B cell (primary cell): ENCODE results near the gene CWF19L1. TPM values are rescaled to one million over a fixed set of nuclear protein-coding genes. Genes with fewer than 3 reads are reported as not detected.

Experiments
- ATAC-seq: fragments of 200-7000 bp; cut with Tn5 transposase; one replicate; pipeline ENCODE4 v1.10.0; 2021; ENCODE audit warnings: low read depth, mild to moderate bottlenecking, moderate number of reproducible peaks, moderate library complexity
- CTCF ChIA-PET: fragments of 350-600 bp; sonication (Branson Sonifier 250); formaldehyde crosslinking; loops from one replicate; lab custom pipeline; 2021; ENCODE audit warnings: antibody characterized with exemption, inconsistent platforms; lab: Charles Lee
- POLR2A ChIA-PET: fragments of 350-600 bp; sonication (Branson Sonifier 250); formaldehyde crosslinking; loops from one replicate; lab custom pipeline; 2021; ENCODE audit warnings: antibody characterized with exemption; lab: Charles Lee
- DNase-seq: peaks from one replicate; pipeline ENCODE4 v3.0.0; 2013
- H2AFZ ChIP-seq: 2 replicates; pipeline ENCODE4 v1.6.1; 2012; ENCODE audit warnings: mild to moderate bottlenecking, low read depth, low read length; ENCODE audit not compliant: insufficient read depth, poor library complexity, severe bottlenecking
- H3K27ac ChIP-seq, 2 donors: 1 replicate in 1 of 2; 2 replicates in 1 of 2; pipeline ENCODE4 v1.5.1; 2012 to 2013; ENCODE audit warnings: low read length in 2 of 2, mild to moderate bottlenecking in 2 of 2, moderate library complexity in 1 of 2
- H3K27me3 ChIP-seq, 4 experiments: fragments of 200-600 bp in 1 of 4; sonication (generic) in 1 of 4; replicated peaks in 1 of 4; 1 replicate in 2 of 4; 2 replicates in 2 of 4; pipeline versions ENCODE4 v1.6.1 to v1.7.0; 2013 to 2016; ENCODE audit warnings: low read length in 3 of 4, mild to moderate bottlenecking in 2 of 4, mixed read lengths in 1 of 4, moderate library complexity in 1 of 4; ENCODE audit not compliant: insufficient read depth in 4 of 4, control insufficient read depth in 3 of 4; ENCODE audit errors: control extremely low read depth in 1 of 4
- H3K36me3 ChIP-seq, 2 experiments: replicated peaks in 1 of 2; 1 replicate in 1 of 2; 2 replicates in 1 of 2; pipeline versions ENCODE4 v1.6.1 to v1.7.1; 2013; ENCODE audit warnings: low read length in 1 of 2; ENCODE audit not compliant: insufficient read depth in 2 of 2, control insufficient read depth in 1 of 2; ENCODE audit errors: control extremely low read depth in 1 of 2, extremely low read depth in 1 of 2
- H3K4me1 ChIP-seq, 2 donors: fragments of 200-600 bp in 1 of 2; sonication (generic) in 1 of 2; 1 replicate in 1 of 2; 2 replicates in 1 of 2; pipeline versions ENCODE4 v1.5.1 to v1.6.1; 2013 to 2017; ENCODE audit warnings: low read length in 2 of 2; ENCODE audit not compliant: control insufficient read depth in 2 of 2, insufficient read depth in 2 of 2
- H3K4me2 ChIP-seq: replicated peaks from 2 replicates; pipeline ENCODE3; 2012; ENCODE audit warnings: mild to moderate bottlenecking, low read depth, low read length; ENCODE audit not compliant: poor library complexity, severe bottlenecking
- H3K4me3 ChIP-seq, 5 experiments: fragments of 200-600 bp in 1 of 5; sonication (generic) in 1 of 5; 1 replicate in 3 of 5; 2 replicates in 2 of 5; pipeline versions ENCODE4 v1.5.1 to v1.7.0; 2011 to 2016; ENCODE audit warnings: low read length in 4 of 5, mild to moderate bottlenecking in 4 of 5, low read depth in 2 of 5, control low read depth in 1 of 5, moderate library complexity in 1 of 5; ENCODE audit not compliant: insufficient read depth in 1 of 5; ENCODE audit errors: control extremely low read depth in 1 of 5, extremely low read depth in 1 of 5
- H3K79me2 ChIP-seq: fragments of 200-600 bp; sonication (generic); one replicate; pipeline ENCODE4 v1.6.0; 2016; ENCODE audit warnings: low read length; ENCODE audit not compliant: control insufficient read depth, insufficient read depth
- H3K9ac ChIP-seq: fragments of 200-600 bp; sonication (generic); 2 replicates; pipeline ENCODE4 v1.6.1; 2017; ENCODE audit warnings: mild to moderate bottlenecking, low read length, moderate library complexity
- H3K9me3 ChIP-seq, 3 donors: one replicate each; pipeline versions ENCODE4 v1.6.1 to v1.7.1; 2013; ENCODE audit warnings: low read length in 2 of 3; ENCODE audit not compliant: control insufficient read depth in 2 of 3, insufficient read depth in 1 of 3; ENCODE audit errors: control extremely low read depth in 1 of 3
- H4K20me1 ChIP-seq: 2 replicates; pipeline ENCODE4 v1.6.0; 2012; ENCODE audit warnings: mild to moderate bottlenecking, low read length; ENCODE audit not compliant: insufficient read depth, control insufficient read depth, poor library complexity, severe bottlenecking
- H3K27ac Mint-ChIP-seq: one replicate; pipeline ENCODE4 v1.8.0; 2021; ENCODE audit warnings: mixed read lengths
- H3K27me3 Mint-ChIP-seq: one replicate; pipeline ENCODE4 v1.8.0; 2021; ENCODE audit warnings: mixed read lengths
- H3K4me1 Mint-ChIP-seq: one replicate; pipeline ENCODE4 v1.8.0; 2021; ENCODE audit warnings: mixed read lengths
- H3K4me3 Mint-ChIP-seq: one replicate; pipeline ENCODE4 v1.8.0; 2021; ENCODE audit warnings: mixed read lengths
- H3K9me3 Mint-ChIP-seq: one replicate; pipeline ENCODE4 v1.8.0; 2022; ENCODE audit warnings: mixed read lengths; ENCODE audit not compliant: insufficient read depth
- EZH2 ChIP-seq: IDR thresholded peaks from 2 replicates; pipeline ENCODE4 v1.6.1; 2012; ENCODE audit warnings: borderline replicate concordance, low read depth, mild to moderate bottlenecking, moderate library complexity, low read length; ENCODE audit not compliant: insufficient read depth, poor library complexity, severe bottlenecking
- WGBS: methylation state at CpG from one replicate; pipeline ENCODE4 v1.1.5; 2013; ENCODE audit warnings: missing lambda C conversion rate; ENCODE audit not compliant: insufficient coverage; 5-methylcytosine and 5-hydroxymethylcytosine counted together
- intact Hi-C: fragments of 100-400 bp; cut with micrococcal nuclease; formaldehyde crosslinking; loops from one replicate; pipeline ENCODE4 v1.10.0; 2022
- polyA plus RNA-seq: library from polyadenylated mRNA; depleted of rRNA; stranded (reverse); fragments of >200 nt; gene quantifications from 2 replicates; pipeline ENCODE4 v1.2.3, GENCODE V29; 2012
- total RNA-seq, 2 donors: library from RNA; stranded (reverse); fragments of 120-200 nt in 1 of 2; gene quantifications; 1 replicate in 1 of 2; 2 replicates in 1 of 2; pipeline versions ENCODE4 v1.2.3 to v1.2.4, GENCODE V29; 2013 to 2022
- TF ChIP-seq, protein P1 (sequence below): fragments of 200-600 bp; IDR thresholded peaks from one replicate; pipeline ENCODE4 v1.8.0; 2022; ENCODE audit warnings: antibody characterized with exemption, mild to moderate bottlenecking

Gene CWF19L1
- total and polyA plus RNA-seq, 2 donors (not counting 1 experiment from before 2014, with no cell fraction given) = 24.1 to 48.3 TPM

DNA sequence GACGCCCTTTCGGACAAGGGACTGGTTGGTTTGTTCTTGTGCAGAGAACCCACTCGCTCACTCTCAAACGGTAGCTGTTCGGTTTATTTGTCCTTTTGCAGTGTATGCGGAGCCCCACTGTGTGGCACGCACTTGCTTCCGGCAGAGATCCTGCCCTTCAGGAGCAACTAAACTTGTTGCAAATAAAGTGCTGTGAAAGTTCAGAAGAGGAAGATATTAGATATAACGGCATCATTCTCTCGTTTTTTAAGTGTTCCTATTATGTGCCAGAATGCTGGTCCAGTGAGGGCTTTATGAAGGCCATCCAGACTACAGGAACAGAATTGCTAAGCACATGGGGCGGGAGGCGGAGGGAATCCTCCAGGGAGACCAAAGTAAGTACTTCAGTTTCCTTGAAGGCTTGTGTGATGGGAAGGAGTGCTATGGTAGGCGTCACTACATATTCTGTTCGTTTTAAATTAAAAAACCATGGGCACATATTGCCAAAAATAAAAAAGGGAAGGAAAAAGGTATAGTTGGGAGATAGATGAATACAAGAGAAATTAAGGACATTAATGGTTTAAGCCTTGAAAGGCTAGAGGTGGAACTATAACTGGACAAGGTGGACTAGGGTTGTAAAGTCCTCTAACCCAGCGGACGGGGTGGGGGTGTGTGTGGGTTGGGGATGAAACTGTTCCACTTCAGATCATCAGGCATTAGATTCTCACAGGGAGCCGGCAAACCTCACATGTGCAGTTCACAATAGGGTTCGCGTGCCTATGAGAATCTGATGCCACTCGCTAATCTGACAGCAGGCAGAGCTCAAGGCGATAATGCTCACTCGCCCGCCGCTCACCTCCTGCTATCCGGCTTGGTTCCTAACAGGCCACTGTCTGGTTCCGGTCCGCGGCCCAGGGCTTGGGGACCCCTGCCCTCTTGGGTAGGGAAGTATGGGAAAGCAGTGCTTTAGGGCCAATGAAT, 80.9 kb downstream of the CWF19L1 start:
- Histone ChIP-seq H3K27me3 (no peaks in the 10 kb centered on the region), H2AFZ (peak overlapping the region; percentile 96), H3K27ac (peak overlapping the region; percentile 58 to 83), H3K79me2 (peaks cover 40% of the 10 kb centered on the region), H3K4me2 (peak overlapping the region; percentile 83), H3K36me3 (peaks cover 0 to 14% of the 10 kb centered on the region in 2 experiments), H3K4me3 (peak overlapping the region; percentile 95 to 99 (median 97)), H3K9me3 (no peaks in the 10 kb centered on the region), H3K4me1 (peaks cover 19 to 21% of the 10 kb centered on the region in 2 donors), H3K9ac (peak overlapping the region; percentile 98), H4K20me1 (no peaks in the 10 kb centered on the region)
- no peak for TF ChIP-seq EZH2
- TF ChIP-seq, protein P1, sequence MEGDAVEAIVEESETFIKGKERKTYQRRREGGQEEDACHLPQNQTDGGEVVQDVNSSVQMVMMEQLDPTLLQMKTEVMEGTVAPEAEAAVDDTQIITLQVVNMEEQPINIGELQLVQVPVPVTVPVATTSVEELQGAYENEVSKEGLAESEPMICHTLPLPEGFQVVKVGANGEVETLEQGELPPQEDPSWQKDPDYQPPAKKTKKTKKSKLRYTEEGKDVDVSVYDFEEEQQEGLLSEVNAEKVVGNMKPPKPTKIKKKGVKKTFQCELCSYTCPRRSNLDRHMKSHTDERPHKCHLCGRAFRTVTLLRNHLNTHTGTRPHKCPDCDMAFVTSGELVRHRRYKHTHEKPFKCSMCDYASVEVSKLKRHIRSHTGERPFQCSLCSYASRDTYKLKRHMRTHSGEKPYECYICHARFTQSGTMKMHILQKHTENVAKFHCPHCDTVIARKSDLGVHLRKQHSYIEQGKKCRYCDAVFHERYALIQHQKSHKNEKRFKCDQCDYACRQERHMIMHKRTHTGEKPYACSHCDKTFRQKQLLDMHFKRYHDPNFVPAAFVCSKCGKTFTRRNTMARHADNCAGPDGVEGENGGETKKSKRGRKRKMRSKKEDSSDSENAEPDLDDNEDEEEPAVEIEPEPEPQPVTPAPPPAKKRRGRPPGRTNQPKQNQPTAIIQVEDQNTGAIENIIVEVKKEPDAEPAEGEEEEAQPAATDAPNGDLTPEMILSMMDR = no peak
- H3K4me1 Mint-ChIP-seq = peaks cover 46% of the 10 kb centered on the region
- H3K27me3 Mint-ChIP-seq = no peaks in the 10 kb centered on the region
- no peaks in the 10 kb centered on the region for H3K9me3 Mint-ChIP-seq
- CTCF ChIA-PET = interaction anchor here (0.6 kb wide), 1 partner anchor 78 kb away, joined by 3 read pairs; no protein-coding TSS in a partner anchor
- peak; percentile 57 for ATAC-seq
- intact Hi-C loops = loop anchor here (1.0 to 10.0 kb wide), 7 partner anchors 43 to 572 kb away; partner anchors contain the start of genes BLOC1S2, CHUK, HIF1AN and SCD
- WGBS = 36% methylated on average over 26 of the region's 28 CpGs
- H3K4me3 Mint-ChIP-seq = peak overlapping the region; percentile 99
- H3K27ac Mint-ChIP-seq = peak overlapping the region; percentile 96
- POLR2A ChIA-PET = interaction anchor here (0.5 to 1.2 kb wide), 3 partner anchors 40 to 43 kb away, joined by 3 to 5 read pairs (median 3); no protein-coding TSS in a partner anchor
- peak; percentile 22 for DNase-seq
